ENCODE results near the gene FAM151B. TPM values are rescaled to one million over a fixed set of nuclear protein-coding genes. Genes with fewer than 3 reads are reported as not detected.
A peak's percentile ranks its signal among the peaks of the same experiment; 100 is the strongest.

FAM151B gene
- total and polyA plus RNA-seq, 2 experiments from 2014 or later = 0.55 TPM; not detected in 1

DNA sequence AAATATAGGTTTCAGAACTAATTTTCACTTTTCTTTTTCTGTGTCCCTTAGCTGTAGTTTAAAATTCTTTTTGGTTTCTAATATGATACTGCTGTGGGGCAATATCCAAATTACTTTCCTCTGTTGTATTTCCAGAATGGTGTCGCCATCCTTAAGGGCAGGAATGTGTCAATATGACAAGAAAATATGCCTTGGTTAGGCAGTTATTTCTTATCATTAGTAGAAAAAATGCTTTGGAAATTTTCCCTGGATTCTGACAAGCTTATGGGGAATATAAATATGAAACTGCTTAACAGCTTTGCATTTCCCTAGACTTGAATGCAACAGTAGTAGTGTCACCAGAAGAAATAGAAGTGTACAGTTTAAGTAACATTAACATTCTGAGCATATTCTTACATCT lies 52.8 kb downstream of the FAM151B start:
- H3K4me2 ChIP-seq = no peak overlapping the region
- Mint-ChIP-seq H3K36me3 (ENCODE audit: low read depth) (no peaks in the 10 kb centered on the region), H3K9me3 (no peaks in the 10 kb centered on the region; the same call in 2 of the 3 replicates), H3K4me3 (no peak overlapping the region), H3K27me3 (ENCODE audit: insufficient read depth, low read depth, poor library complexity) (no peaks in the 10 kb centered on the region), H3K4me1 (no peaks in the 10 kb centered on the region), H3K27ac (no peak overlapping the region)
- no peak for ATAC-seq
- H3K4me1 ChIP-seq (ENCODE audit: insufficient read depth) = no peaks in the 10 kb centered on the region
- no peaks in the 10 kb centered on the region for H3K9me2 ChIP-seq (ENCODE audit: insufficient read depth)
- no peak overlapping the region for H2AFZ ChIP-seq
- no peak for TF ChIP-seq EZH2 (IDR thresholded peaks at IDR 0.05; ENCODE audit: low read depth, unreplicated experiment)
- no peak overlapping the region for H3K4me3 ChIP-seq
- H3K27me3 ChIP-seq (ENCODE audit: insufficient read depth) = no peaks in the 10 kb centered on the region
- H3K36me3 ChIP-seq (ENCODE audit: insufficient read depth) = no peaks in the 10 kb centered on the region
- H3K79me2 ChIP-seq (replicated peaks; ENCODE audit: insufficient read depth) = no peaks in the 10 kb centered on the region
- no peaks in the 10 kb centered on the region for H4K20me1 ChIP-seq (replicated peaks; ENCODE audit: insufficient read depth)
- no peaks in the 10 kb centered on the region for H3F3A ChIP-seq (replicated peaks; ENCODE audit: low read depth)
- H3K27ac ChIP-seq (ENCODE audit: low read depth) = no peak overlapping the region
- DNase-seq (ENCODE audit: low spot score) = no peak

DNA sequence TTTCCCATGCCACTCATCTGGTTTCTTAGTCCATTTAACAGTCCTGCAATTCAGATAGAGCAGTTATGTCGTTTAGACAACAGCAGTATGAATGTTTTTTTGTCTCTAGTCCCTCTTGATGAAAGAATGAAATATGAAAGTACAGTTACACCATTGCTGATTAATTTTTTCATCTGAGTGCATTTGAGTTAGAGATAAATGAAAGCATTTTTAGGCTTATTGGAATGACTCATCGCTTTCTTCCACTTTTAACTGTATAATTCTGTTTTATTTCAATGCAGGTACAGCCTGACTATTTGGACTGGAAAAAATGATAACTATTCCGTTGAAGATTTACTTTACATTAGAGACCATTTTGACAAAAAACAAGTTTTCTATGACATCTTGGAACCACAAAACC lies 53.5 kb downstream of the FAM151B start:
- DNase-seq (ENCODE audit: low spot score) (no peak), ATAC-seq (no peak)
- Histone ChIP-seq H3K27ac (ENCODE audit: low read depth) (no peak overlapping the region), H3K79me2 (replicated peaks; ENCODE audit: insufficient read depth) (no peaks in the 10 kb centered on the region), H3K4me2 (no peak overlapping the region), H3K9me2 (ENCODE audit: insufficient read depth) (no peaks in the 10 kb centered on the region), H3F3A (replicated peaks; ENCODE audit: low read depth) (no peaks in the 10 kb centered on the region), H4K20me1 (replicated peaks; ENCODE audit: insufficient read depth) (no peaks in the 10 kb centered on the region), H3K4me3 (no peak overlapping the region), H3K36me3 (ENCODE audit: insufficient read depth) (no peaks in the 10 kb centered on the region), H3K4me1 (ENCODE audit: insufficient read depth) (no peaks in the 10 kb centered on the region), H2AFZ (no peak overlapping the region), H3K27me3 (ENCODE audit: insufficient read depth) (no peaks in the 10 kb centered on the region)
- Mint-ChIP-seq H3K4me1 (no peaks in the 10 kb centered on the region), H3K27me3 (ENCODE audit: insufficient read depth, low read depth, poor library complexity) (no peaks in the 10 kb centered on the region), H3K36me3 (ENCODE audit: low read depth) (no peaks in the 10 kb centered on the region), H3K4me3 (no peak overlapping the region), H3K9me3 (no peaks in the 10 kb centered on the region; the same call in 2 of the 3 replicates), H3K27ac (no peak overlapping the region)
- TF ChIP-seq STAT1 (IDR thresholded peaks at IDR 0.05; ENCODE audit: unreplicated experiment) (no peak), CREB1 (CRISPR knock-in tag; IDR thresholded peaks at IDR 0.05; ENCODE audit: low read depth) (no peak), JUNB (IDR thresholded peaks at IDR 0.05; ENCODE audit: unreplicated experiment) (no peak), NANOG (IDR thresholded peaks at IDR 0.05; ENCODE audit: borderline replicate concordance) (no peak), ZNF114 (CRISPR knock-in tag; IDR thresholded peaks at IDR 0.05) (no peak)
- TF ChIP-seq, protein P1, sequence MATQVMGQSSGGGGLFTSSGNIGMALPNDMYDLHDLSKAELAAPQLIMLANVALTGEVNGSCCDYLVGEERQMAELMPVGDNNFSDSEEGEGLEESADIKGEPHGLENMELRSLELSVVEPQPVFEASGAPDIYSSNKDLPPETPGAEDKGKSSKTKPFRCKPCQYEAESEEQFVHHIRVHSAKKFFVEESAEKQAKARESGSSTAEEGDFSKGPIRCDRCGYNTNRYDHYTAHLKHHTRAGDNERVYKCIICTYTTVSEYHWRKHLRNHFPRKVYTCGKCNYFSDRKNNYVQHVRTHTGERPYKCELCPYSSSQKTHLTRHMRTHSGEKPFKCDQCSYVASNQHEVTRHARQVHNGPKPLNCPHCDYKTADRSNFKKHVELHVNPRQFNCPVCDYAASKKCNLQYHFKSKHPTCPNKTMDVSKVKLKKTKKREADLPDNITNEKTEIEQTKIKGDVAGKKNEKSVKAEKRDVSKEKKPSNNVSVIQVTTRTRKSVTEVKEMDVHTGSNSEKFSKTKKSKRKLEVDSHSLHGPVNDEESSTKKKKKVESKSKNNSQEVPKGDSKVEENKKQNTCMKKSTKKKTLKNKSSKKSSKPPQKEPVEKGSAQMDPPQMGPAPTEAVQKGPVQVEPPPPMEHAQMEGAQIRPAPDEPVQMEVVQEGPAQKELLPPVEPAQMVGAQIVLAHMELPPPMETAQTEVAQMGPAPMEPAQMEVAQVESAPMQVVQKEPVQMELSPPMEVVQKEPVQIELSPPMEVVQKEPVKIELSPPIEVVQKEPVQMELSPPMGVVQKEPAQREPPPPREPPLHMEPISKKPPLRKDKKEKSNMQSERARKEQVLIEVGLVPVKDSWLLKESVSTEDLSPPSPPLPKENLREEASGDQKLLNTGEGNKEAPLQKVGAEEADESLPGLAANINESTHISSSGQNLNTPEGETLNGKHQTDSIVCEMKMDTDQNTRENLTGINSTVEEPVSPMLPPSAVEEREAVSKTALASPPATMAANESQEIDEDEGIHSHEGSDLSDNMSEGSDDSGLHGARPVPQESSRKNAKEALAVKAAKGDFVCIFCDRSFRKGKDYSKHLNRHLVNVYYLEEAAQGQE (IDR thresholded peaks at IDR 0.05; ENCODE audit: unreplicated experiment) = no peak

DNA sequence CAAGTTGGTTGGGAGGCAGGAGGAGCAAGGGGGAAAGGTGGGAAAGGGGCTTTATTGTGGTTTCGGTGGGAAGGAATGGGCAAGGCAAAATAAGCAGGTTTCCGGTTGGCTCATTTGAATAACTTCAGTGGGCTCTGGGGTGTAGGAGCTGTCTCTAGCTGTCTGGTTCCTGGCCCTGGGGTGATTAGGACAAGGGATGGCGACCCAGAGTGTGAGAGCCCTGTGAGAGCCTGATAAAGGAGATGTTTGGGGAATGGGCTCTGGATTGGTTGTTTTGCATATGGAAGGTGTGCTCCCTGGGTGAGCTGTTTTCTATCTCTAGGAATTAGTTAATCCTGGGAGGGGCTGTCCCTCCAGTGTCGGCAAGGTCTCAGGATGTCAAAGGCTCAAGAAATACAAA lies 66.7 kb downstream of the FAM151B start:
- peak overlapping the region; percentile 11; the same call in 1 of the 2 replicates for H3K4me2 ChIP-seq
- H3K79me2 ChIP-seq (replicated peaks; ENCODE audit: insufficient read depth) = no peaks in the 10 kb centered on the region
- H3K27me3 ChIP-seq (ENCODE audit: insufficient read depth) = no peaks in the 10 kb centered on the region
- H3K4me3 Mint-ChIP-seq = no peak overlapping the region
- H3K4me1 Mint-ChIP-seq = peaks cover 32% of the 10 kb centered on the region
- peak overlapping the region; percentile 89 for H3K27ac Mint-ChIP-seq
- H4K20me1 ChIP-seq (replicated peaks; ENCODE audit: insufficient read depth) = no peaks in the 10 kb centered on the region
- no peak overlapping the region for H3K4me3 ChIP-seq
- peaks cover 2% of the 10 kb centered on the region; the same call in 2 of the 3 replicates for H3K9me3 Mint-ChIP-seq
- H3K27me3 Mint-ChIP-seq (ENCODE audit: insufficient read depth, low read depth, poor library complexity) = peaks cover 9% of the 10 kb centered on the region
- no peaks in the 10 kb centered on the region for H3F3A ChIP-seq (replicated peaks; ENCODE audit: low read depth)
- no peaks in the 10 kb centered on the region for H3K36me3 ChIP-seq (ENCODE audit: insufficient read depth)
- DNase-seq (ENCODE audit: low spot score) (peak; percentile 54), ATAC-seq (peak; percentile 99)
- no peaks in the 10 kb centered on the region for H3K36me3 Mint-ChIP-seq (ENCODE audit: low read depth)
- H3K27ac ChIP-seq (ENCODE audit: low read depth) = 0 out of 2 replicates have a peak overlapping the region, but pooled peaks have one; percentile 46
- H3K9me2 ChIP-seq (ENCODE audit: insufficient read depth) = peaks cover 13% of the 10 kb centered on the region; the same call in 1 of the 2 replicates
- peaks cover 11% of the 10 kb centered on the region for H3K4me1 ChIP-seq (ENCODE audit: insufficient read depth)
- peak overlapping the region; percentile 64; the same call in 1 of the 2 replicates for H2AFZ ChIP-seq
- peak; percentile 28; the same call in 1 of the 2 replicates for TF ChIP-seq NANOG (IDR thresholded peaks at IDR 0.05; ENCODE audit: borderline replicate concordance)
- TF ChIP-seq, protein P2, sequence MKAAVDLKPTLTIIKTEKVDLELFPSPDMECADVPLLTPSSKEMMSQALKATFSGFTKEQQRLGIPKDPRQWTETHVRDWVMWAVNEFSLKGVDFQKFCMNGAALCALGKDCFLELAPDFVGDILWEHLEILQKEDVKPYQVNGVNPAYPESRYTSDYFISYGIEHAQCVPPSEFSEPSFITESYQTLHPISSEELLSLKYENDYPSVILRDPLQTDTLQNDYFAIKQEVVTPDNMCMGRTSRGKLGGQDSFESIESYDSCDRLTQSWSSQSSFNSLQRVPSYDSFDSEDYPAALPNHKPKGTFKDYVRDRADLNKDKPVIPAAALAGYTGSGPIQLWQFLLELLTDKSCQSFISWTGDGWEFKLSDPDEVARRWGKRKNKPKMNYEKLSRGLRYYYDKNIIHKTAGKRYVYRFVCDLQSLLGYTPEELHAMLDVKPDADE (IDR thresholded peaks at IDR 0.05) = no peak
- no peak for TF ChIP-seq EZH2phosphoT487 (IDR thresholded peaks at IDR 0.05; ENCODE audit: unreplicated experiment)

Data from GM23338 (cell line).